ENCODE results near the gene WDR81.

DNA sequence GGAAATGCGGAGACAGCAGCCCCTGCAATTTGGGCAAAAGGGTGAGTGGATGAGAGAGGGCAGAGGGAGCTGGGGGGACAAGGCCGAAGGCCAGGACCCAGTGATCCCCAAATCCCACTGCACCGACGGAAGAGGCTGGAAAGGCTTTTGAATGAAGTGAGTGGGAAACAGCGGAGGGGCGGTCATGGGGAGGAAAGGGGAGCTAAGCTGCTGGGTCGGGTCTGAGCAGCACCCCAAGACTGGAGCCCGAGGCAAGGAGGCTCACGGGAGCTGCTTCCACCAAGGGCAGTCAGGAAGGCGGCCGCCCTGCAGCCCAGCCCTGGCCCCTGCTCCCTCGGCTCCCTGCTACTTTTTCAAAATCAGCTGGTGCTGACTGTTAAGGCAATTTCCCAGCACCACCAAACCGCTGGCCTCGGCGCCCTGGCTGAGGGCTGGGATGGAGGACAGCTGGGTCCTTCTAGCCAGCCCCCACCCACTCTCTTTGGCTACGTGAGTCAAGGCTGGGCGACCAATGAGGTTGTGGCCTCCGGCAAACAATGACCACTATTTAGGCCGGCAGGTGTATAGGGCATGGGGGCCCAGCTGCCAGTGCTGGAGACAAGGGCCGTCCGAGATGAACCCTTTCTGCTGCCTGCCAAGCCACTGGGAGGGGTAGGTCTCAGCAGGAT lies 37.9 kb downstream of the WDR81 start:
- TF ChIP-seq, protein P1, sequence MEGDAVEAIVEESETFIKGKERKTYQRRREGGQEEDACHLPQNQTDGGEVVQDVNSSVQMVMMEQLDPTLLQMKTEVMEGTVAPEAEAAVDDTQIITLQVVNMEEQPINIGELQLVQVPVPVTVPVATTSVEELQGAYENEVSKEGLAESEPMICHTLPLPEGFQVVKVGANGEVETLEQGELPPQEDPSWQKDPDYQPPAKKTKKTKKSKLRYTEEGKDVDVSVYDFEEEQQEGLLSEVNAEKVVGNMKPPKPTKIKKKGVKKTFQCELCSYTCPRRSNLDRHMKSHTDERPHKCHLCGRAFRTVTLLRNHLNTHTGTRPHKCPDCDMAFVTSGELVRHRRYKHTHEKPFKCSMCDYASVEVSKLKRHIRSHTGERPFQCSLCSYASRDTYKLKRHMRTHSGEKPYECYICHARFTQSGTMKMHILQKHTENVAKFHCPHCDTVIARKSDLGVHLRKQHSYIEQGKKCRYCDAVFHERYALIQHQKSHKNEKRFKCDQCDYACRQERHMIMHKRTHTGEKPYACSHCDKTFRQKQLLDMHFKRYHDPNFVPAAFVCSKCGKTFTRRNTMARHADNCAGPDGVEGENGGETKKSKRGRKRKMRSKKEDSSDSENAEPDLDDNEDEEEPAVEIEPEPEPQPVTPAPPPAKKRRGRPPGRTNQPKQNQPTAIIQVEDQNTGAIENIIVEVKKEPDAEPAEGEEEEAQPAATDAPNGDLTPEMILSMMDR (IDR thresholded peaks at IDR 0.05 in 2 of 3, conservative IDR thresholded peaks at IDR 0.05 in 1 of 3; ENCODE audit: borderline replicate concordance in 1 of 3, insufficient read depth in 1 of 3, low read depth in 2 of 3, low read length in 2 of 3): no peak
- TF ChIP-seq, protein P2, sequence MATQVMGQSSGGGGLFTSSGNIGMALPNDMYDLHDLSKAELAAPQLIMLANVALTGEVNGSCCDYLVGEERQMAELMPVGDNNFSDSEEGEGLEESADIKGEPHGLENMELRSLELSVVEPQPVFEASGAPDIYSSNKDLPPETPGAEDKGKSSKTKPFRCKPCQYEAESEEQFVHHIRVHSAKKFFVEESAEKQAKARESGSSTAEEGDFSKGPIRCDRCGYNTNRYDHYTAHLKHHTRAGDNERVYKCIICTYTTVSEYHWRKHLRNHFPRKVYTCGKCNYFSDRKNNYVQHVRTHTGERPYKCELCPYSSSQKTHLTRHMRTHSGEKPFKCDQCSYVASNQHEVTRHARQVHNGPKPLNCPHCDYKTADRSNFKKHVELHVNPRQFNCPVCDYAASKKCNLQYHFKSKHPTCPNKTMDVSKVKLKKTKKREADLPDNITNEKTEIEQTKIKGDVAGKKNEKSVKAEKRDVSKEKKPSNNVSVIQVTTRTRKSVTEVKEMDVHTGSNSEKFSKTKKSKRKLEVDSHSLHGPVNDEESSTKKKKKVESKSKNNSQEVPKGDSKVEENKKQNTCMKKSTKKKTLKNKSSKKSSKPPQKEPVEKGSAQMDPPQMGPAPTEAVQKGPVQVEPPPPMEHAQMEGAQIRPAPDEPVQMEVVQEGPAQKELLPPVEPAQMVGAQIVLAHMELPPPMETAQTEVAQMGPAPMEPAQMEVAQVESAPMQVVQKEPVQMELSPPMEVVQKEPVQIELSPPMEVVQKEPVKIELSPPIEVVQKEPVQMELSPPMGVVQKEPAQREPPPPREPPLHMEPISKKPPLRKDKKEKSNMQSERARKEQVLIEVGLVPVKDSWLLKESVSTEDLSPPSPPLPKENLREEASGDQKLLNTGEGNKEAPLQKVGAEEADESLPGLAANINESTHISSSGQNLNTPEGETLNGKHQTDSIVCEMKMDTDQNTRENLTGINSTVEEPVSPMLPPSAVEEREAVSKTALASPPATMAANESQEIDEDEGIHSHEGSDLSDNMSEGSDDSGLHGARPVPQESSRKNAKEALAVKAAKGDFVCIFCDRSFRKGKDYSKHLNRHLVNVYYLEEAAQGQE (IDR thresholded peaks at IDR 0.05; ENCODE audit: low read depth): no peak
- TF ChIP-seq TCF7L2 (IDR thresholded peaks at IDR 0.05; ENCODE audit: borderline replicate concordance, extremely low read depth, insufficient read depth, insufficient read length): no peak
- TF ChIP-seq POLR2A (IDR thresholded peaks at IDR 0.05; ENCODE audit: borderline replicate concordance, extremely low read depth, insufficient read depth, insufficient read length): no peak
- no peak for TF ChIP-seq ZNF274 (IDR thresholded peaks at IDR 0.05; ENCODE audit: low read depth, low read length)
- TF ChIP-seq POLR2AphosphoS5 (IDR thresholded peaks at IDR 0.05; ENCODE audit: low read depth, low read length): no peak
